GM19238 (cell line): Measurements from ENCODE around the gene SI.
"Not testable (repeated sequence)": the region's sequence is repeated elsewhere in the genome, so short reads cannot be mapped to it uniquely, and the experiment has no call there.

Source experiments
- DNase-seq: peaks from one replicate; pipeline ENCODE4 v3.0.0; 2011; ENCODE audit warnings: low spot score; ENCODE audit not compliant: insufficient read length

Gene SI

DNA sequence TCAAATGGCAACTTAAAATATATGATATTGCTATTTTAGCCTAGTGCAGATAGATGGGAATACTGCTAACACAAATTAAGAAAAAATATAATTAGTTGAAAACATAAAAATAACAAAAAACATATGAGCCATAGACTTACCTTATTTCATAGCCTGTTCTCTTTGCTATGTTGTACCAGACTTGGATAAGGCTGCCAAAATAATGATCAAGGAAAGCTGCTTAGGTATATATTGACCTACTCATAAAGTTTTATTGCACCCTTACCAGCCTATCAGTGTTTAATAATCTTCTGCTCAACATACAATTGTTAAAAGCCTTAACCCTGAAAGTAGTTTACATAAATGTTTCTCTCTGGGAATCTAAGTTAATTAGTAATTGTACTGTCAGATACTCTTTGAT, at the start of gene SI:
TSS of gene SI (minus strand) at position 204 of the 400 bp plus-strand sequence. CDS start 2,484 bp downstream, outside the sequence.
- DNase-seq: no peak

DNA sequence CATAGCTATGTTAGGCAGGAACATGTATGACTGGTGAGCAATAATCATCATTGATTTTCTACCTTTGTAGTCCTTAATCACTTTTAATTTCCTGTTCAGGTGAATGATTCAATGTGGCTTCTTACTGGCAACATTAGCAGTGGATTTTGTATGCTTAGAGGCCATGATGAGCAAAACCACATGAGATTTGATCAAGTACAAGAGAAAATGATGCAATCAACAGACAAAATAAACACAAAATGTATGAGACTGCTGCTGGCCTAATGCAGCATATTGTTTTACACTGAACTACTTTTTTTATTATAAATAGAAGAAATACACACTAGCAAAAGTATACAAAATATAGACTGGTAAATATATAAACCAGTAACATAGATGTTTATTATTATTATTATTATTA, 47.5 kb upstream of the SI start:
- DNase-seq: no peak

DNA sequence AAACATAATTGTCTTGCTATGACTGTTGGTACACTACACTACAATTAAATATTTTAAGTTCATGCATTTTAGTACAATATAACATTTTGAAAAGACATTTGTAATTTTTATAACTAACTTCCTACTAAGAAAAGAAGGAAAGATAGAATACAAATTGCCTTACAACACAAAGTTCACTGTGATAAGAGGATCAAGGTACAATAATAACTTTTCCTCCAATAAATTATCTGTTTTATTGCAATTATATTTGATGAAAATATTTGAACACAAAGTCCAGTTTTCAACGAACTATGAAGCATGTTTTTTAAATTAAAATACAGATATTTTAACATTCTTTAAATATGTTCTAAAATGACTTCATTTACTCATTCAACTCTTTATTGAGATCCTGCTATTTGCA, 33.1 kb upstream of the SI start:
- DNase-seq: no peak

DNA sequence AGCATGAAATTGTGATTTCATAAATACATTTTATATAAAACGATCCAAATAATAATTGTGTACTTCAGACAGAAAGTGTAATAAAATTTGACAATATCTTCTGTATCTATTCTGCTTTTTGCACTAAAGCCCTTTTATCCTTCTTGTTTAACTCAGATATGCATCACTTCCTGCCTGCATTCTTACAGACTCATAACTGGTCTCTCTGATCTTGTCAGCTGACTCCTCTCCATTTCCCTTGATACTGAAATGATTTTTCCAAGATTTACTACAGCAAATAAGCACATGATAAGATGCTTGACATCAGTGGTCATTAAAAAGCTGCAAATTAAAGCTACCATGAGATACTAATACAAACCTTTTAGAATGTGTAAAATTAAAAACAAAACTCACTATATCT, 25.3 kb upstream of the SI start:
- no peak for DNase-seq

DNA sequence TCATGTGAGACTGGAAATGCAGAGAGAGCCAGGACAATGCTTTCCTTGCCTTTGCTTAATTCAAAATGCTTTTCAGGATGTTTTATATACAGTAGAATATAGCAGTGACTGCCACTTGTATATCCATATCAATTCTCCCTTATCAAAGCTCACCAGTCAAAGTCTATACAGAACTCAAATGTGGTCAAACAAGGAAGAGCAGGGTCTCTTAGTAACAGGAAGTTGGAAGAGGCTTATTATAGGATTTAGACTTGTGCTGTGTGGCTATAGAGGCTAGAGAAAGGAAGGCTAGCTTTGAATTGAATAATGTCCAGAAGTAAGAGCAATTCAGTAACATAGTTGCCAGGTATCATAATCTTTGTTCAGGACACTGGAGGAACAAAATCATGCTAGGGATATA, 4.4 kb upstream of the SI start:
- no peak for DNase-seq

DNA sequence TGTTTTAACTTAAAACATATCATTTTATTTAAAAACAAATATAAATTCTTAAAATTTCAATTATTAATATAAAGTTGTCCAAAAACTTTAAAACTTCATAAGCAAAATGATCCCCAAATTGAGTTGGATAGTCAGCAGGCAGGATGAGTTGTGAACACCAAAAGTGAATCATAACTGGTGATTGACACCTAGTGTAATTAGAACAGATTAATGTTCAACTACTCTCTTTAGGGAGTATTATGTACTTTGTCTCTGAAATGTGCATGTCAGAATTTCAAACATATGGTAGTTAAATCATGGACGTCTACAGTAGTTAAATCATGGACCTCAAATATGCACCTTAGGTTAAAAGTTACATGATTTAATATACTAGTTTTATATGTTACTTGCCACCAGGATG, 2.9 kb upstream of the SI start:
- no peak for DNase-seq

DNA sequence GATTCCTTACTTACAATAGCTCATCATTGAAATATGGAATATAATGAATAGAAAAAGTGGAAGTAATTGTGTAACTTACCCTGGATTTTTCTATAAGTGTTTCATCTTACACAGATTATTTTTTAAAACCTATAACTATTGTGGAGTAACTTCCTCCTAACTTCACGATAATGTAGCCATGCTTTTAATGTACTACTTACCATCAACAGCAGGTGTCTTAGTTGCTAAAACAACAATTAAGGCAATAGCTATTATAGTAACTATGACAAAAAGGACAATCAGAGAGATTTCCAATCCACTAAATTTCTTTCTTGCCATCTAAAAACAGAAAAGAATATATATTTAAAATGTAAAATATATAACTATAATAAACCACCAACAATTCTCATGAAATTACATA, 2.6 kb downstream of the SI start:
- DNase-seq: no peak

DNA sequence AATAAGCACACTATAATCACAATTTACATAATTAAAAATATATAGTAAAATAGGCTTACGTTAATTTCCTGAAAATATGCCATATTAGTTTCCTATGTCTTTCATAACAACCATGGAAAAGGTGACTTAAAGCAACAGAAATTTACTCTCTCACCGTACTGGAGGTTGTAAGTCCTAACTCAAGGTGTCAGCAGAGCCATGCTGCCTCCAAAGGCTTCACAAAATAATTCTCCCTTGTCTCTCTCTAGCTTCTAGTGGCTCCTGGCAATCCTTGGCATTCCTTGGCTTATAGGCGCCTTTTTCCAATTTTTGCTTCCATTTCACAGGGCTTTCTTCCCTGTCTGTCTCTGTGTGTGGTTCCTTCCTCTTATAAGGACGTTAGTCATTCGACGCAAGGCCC, 7.6 kb downstream of the SI start:
- no peak for DNase-seq

DNA sequence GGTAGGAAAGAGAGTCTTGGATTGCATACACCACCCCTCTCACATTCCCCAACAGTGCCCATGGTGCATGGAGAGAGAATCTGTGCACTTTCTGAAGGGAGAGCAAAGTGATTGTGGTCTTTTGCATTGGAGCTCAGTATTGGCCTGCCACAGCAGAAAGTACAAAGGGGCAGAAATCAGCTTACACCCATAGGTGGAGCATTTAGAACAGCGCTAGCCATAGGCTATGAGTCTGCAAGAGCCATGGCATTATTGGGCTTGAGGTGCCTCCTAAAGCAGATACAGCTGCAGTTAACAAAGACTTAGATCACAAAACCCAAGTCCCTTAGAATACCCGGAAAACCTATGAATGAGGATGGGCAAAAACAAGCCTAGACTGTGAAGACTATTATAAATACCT, 21.8 kb downstream of the SI start:
- DNase-seq: no peak

DNA sequence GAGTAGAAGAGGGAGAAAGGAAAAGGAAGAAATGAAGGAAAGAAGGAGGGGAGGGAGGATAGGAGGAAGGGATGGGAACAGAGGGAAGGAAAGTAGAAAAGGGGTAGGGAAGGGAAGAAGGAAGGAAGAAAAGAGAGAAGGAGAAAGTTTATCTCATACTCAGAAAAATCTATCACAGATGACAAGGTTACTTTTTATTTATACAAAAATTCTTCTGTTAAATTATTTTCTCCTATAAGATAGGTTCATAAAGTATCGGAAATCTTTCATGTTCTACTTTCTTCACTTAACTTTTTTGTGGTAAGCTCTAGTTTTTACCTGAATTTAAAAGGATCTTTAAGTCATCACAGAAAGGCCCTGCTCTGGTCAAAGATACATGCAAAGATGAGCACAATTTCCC, 38.1 kb downstream of the SI start:
- no peak for DNase-seq

DNA sequence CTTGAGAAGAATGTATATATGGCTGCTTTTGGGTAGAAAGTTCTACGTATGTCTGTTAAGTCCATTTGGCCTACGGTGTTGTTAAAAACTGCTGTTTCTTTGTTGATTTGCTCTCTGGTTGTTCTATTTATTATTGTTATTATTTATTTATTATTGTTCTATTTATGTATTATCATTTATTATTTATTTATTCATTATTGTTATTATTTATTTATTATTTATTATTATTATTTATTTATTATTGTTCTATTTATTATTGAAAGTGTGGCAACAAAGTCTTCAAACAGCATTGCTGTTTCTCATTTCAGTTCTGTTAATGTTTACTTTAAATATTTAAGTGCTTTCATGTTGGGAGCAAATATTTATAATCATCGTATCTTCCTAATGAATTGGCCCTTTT, 66.7 kb downstream of the SI start:
- no peak for DNase-seq

DNA sequence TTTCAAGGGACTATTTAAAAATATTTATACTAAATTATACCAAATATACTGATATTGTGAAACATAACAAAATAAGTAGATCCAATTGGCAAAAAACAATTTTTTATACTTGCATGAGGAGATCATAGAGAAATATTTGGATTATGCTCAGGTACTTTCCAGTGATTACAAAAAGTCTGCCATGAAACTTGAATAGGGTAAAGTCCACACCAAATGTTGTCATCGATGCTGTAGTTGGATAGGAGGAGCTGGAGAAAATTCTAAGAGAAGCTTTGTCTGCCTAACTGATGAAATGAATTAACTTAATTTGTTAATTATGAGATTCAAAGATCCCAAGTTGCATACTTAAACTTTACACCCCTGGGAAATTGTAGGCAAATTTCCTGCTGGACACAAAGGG, 93.3 kb downstream of the SI start:
- DNase-seq: no peak

DNA sequence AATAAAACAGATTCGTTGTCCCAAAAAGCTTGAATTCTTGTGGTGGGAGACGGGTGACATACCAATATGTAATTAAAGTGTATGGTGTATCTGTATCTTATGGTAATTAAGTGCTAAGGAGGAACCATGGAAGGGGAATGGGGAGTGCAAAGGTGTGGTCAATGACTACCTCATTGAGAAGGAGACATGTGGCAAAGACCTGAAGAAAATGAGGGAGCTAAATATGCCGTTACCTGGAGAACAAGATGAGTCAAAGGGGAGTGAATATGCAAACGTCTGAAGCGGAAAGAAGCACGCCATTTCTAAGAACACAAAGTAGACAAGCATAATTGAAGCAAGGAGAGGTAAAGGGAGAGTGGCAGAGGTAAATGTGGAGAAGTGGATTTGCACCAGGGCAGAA, 115.7 kb downstream of the SI start:
- DNase-seq: no peak

DNA sequence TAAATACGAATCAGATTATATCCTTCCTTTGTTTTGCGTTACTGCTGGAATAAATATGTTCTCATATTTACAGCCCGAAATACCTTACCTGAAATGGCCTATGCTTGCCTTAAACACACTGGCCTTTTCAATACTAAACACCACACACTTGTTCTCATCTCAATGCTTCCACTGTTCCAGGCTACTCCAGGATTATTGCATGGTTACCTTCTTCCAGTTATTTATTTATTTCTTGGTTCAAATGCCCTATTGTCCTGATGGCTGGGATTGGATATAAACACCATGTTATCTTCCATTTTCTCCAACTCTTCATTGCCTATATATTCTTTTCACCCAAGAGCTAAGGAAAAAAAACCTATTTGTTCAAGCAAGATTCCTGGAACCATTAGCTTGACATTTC, 125.3 kb downstream of the SI start:
- DNase-seq: no peak

DNA sequence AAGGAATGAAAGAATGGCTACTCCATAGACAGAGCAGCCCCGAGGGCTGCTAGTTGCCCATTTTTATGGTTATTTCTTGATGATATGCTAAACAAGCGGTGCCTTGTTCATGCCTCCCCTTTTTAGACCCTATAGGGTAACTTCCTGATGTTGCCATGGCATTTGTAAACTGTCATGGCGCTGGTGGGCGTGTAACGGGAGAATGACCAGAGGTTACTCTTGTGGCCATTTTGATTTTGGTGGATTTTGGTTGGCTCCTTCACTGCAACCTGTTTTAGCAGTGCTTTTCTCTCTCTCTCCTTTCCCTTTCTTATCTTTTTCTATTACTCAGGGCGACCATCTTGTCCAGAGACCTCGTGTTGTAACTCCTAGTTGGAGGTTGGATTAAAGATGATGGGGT, 126.9 kb downstream of the SI start:
- not testable (repeated sequence) for DNase-seq

DNA sequence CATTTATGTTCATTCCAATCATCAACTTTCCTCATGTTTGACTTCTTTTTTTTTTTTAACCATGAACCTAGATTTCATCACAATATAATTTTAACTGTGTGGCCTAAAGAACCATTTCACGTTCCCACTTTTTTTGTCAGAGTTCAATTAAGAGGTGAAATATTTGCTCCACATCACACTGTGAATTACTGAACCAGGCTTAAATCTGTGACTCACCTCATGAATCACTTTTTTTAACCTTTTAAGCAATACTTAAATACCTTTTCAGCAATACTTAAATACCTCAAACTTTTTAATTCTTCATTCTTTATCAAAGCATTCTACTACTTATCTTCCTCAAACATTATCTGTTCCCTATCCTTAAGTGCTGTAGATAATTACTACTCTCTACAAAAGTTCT, 137.6 kb downstream of the SI start:
- DNase-seq: no peak

DNA sequence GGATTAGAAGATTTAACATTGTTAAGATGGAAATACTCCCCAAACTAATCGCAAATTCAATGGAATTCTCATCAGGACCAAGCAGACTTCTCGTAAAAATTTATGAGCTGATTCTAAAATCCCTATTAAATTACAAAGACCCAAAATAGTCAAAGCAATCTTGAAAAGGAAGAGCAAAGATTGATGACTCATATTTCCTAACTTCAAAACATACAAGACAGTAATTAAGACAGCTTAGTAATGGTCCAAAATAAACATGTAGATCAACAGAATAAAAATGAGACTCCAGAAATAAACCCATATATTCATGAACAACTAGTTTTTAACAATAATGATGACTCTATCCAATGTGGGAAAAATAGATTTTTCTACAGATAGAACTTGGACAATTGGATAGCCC, 148.7 kb downstream of the SI start:
- DNase-seq: no peak
